GM11168 (cell line): Measurements from ENCODE around the gene HPS5.
"Not testable (repeated sequence)": the region's sequence is repeated elsewhere in the genome, so short reads cannot be mapped to it uniquely, and the experiment has no call there.

Experiments
- in situ Hi-C: fragments of 300-500 bp; cut with MboI; formaldehyde crosslinking; loops from one replicate; pipeline ENCODE4 v1.12.0; 2022; ENCODE audit warnings: low sequenced_read_pairs; ENCODE audit not compliant: unreplicated experiment

HPS5 gene

DNA sequence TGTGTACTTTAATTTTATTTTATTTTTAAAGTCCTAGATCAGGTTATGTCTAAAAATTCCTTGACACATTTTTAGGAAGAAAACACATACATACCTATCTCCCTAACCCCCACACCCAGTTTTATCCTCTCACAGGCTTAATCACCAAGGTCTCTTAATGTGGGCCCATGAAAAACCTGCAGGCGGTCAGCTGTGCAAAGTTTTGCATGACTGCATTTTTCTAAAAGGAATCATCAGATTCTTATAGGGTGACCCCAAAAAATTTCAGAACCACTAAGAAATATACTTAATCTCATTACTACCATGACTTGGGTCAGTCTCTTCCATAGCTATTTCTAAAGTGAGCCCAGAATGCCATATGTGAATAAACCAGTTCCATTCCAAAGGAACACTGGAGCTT is 36.1 kb downstream of the HPS5 start:
- in situ Hi-C loops: no loop called here

- in situ Hi-C loops: no loop called here
These were observed 39.3 kb downstream of the HPS5 start for GRCh38 chr11:18282626-18283025.

GRCh38 chr11:18280438-18281045 is 41.4 kb downstream of the HPS5 start:
- in situ Hi-C loops: no loop called here

DNA sequence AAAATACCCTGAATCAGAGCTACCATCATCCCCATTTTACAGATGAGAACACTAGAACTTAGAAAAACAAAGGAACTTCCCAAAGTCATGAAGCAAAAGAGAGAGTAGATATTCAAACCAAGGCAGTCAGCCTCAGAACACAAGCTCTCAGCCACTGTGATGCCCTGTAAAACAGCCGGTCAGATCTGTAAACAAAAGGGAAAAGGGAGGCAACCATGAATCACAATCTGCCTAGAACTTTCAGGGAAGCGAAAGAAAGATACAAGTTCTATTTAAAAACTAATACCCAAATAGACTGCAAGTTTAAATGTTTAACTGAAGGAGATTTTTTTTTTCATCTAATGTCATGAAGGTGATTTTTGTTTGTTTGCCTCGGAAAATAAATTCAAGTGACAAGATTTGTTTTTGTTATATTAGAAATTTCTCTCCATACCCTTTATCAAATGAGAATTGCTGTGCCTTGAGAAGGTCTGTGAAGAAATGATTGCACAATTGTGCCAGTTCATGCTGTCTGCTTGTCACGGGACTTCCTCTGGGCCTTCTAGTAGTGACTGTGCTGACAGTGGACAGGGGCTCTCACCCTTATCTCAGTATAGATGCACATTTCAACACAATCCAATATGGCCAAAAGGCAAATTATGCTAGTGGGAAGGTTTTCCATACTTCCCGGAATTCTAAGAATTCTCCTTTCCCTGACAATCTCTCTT is 44.2 kb downstream of the HPS5 start:
- in situ Hi-C loops: no loop called here

DNA sequence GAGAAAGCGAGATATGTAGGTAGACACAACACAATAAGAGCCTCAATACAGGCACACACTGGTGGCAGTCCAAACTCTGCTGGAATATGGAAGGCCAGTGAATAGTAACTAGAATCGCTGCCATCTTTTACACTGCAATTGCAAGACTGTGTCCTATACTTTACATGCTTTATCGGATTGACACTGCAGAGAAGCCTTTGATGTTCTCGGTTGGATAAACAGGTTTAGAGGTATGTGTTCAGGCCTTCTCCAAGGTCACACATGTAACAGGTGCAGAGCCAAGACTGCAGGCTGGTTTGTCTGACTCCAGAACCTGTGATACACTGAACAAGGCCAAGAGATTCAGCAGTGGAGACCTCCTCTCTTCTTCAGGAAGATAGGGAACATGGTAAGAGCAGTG is 50.7 kb downstream of the HPS5 start:
- in situ Hi-C loops: no loop called here

DNA sequence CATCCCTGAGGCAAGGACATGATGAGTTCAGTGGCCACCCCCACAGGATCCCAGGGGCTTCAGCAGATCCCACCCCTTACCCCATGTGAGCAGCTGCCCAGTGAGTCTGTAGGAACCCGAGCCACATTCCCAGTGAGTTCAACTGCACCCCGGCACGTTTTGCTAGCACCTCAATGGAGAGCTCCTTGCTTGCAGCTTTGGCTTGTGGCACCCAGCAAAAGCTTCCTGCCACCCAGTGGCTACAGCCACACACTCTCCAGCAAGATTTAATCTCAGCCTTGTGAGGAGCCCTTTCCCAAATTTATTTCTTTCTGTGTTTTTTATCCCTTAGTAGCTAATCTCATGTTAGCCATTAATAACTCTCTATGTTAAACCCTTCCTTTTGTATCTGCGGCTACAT is 51.8 kb downstream of the HPS5 start:
- in situ Hi-C loops: no loop called here

DNA sequence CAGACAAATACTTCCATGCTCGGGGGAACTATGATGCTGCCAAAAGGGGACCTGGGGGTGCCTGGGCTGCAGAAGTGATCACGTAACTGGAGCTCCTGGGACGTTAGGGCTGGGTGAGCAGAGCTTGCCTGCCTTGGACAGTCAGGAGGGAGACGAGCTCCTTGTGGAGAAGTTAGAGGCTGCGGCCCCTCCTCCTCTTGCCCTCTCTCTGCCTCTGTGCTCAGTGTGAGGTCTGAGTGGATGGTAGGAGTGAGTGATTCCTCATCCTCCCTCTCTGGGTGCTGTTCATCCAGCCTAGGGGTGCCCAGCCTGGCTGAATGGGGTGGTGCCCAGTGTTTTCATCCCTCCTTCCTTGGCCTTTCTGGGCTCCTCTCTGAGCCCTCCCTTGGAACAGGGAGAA is 52.7 kb downstream of the HPS5 start:
- in situ Hi-C loops: not testable (repeated sequence)

DNA sequence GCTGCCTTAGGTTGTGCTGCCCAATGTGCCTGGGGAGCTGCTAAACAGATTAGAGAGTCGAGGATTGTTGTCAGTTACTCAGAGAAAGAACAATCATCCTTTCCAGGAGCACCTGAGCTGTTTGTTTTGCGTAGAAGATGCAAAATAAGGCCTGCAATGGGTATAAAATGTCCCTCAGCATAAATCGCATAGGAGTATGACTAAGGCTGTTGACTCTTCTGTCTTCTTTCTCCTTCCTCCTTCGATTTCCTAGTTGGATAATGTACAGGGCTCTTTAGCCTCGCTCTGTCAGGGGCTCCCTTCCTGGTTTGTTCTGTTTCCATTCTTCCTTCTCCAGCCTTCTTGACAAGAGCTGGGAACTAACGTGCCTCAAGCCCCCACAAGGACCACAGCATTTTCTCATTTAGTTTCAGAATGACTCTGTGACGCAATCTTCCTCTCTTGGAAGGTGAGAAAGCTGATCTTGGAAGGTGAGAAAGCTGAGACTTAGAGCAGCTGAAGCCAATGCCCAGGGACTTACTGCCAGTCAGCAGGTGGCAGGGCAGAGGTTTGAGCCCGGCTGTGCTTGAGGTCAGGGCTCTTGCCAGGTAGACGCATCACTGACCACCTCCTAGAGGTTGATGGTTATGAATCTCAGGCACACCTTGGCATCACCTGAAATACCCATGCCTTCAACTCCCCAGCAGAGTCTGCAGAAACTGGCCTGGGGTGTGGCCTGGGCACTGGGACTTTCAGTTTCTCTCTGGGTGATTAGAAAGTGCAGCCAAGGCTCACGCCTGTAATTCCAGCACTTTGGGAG is 54.4 kb downstream of the HPS5 start:
- in situ Hi-C loops: not testable (repeated sequence)

DNA sequence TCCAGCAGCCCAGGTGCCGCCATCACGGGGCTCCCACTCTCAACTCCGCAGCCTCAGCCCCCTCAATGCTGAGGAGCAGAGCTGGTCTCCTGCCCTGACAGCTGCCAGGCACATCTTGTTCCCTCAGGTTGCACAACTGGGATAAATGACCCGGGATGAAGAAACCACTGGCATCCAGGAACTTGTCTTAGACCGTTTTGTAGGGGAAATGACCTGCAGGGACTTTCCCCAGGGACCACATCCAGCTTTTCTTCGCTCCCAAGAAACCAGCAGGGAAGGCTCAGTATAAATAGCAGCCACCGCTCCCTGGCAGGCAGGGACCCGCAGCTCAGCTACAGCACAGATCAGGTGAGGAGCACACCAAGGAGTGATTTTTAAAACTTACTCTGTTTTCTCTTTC is 56.0 kb downstream of the HPS5 start, which contains the start of gene SAA1:
TSS of gene SAA1 (plus strand) at position 316 of the 400 bp plus-strand sequence. CDS start 624 bp downstream, outside the sequence.
- in situ Hi-C loops: no loop called here

DNA sequence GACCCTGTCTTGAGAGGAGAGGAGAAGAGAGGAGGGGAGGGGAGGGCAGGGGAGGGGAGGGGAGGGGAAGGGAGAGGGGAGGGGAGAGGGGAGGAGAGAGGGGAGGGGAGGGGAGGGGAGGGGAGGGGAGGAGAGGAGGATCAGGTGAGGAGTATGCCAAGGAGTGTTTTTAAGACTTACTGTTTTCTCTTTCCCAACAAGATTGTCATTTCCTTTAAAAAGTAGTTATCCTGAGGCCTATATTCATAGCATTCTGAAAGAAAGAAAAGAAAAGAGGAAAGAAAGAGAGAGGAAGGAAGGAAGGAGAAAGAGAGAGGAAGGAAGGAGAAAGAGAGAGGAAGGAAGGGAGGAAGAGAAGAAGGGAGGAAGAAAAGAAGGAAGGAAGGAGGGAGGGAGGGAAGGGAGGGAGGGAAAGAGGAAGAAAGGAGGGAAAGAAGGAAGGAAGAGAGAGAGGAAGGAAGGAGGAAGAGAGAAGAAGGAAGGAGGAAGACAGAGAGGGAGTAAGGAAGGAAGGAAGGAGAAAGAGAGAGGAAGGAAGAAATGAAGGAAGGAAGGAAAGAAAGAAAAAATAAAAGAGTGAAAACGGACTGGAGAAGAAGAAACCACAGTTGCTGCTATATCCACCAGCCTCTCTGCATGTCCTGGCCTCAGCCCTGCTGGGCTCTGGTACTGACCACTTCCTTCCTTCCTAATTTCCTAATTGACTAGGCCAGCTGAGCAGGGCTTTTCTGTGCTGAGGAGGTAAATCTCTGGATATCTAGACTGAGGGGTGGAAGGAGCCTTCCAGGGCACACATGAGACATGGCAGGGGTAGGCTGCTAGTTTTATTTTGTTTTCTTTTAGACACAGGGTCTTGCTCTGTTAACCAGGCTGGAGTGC is 57.0 kb downstream of the HPS5 start:
- in situ Hi-C loops: no loop called here

DNA sequence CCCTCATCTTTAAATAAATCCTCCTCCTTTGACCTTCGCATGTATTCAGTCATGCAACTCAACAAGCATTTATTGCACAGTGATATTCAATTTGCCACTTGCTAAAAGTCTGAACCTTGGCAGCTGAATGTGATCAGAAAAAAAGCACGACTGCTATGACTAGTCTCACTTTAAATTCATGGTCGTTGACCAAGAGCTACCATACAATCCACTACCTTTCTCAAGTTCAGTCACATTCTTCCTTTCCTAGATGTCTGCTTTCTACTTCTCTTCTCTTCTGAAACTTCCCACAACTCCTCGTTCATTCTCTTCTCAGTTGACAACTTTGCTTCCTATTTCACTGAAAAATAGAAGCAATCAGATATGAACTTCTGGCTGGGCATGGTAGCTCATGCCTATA is 57.9 kb downstream of the HPS5 start:
- in situ Hi-C loops: no loop called here

DNA sequence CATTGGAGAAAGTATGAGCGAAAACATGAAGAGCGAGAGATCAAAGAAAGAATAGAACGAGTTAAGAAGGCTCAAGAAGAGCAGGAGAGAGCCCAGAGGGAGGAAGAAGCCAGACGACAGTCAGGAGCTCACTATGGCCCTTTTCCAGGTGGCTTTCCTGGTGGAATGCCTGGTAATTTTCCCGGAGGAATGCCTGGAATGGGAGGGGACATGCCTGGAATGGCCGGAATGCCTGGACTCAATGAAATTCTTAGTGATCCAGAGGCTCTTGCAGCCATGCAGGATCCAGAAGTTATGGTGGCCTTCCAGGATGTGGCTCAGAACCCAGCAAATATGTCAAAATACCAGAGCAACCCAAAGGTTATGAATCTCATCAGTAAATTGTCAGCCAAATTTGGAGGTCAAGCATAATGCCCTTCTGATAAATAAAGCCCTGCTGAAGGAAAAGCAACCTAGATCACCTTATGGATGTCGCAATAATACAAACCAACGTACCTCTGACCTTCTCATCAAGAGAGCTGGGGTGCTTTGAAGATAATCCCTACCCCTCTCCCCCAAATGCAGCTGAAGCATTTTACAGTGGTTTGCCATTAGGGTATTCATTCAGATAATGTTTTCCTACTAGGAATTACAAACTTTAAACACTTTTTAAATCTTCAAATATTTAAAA is 59.1 kb downstream of the HPS5 start:
- in situ Hi-C loops: not testable (repeated sequence)

- in situ Hi-C loops: no loop called here
These were observed 60.2 kb downstream of the HPS5 start for GRCh38 chr11:18261721-18262120.

DNA sequence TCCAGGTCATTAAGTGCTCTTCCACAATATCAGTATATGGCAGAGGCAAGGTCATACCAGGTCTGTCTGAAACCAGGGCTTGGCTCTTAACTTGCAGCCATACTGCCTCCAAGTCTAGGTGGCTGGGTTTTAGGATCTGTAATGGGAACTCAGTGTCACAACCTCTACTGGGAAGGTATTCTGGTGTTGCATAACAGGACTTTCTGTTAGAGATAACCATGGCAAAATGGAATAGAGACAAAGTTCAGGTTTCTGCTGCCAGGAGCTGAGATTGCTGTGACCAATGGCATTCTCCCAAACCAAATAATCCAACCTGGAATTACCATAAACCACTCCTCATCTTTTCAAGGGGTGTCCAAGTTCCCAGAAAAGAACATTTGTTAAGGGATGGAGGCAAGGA is 62.7 kb downstream of the HPS5 start:
- in situ Hi-C loops: no loop called here

- in situ Hi-C loops: no loop called here
These were observed 67.1 kb downstream of the HPS5 start for GRCh38 chr11:18254781-18255361.

DNA sequence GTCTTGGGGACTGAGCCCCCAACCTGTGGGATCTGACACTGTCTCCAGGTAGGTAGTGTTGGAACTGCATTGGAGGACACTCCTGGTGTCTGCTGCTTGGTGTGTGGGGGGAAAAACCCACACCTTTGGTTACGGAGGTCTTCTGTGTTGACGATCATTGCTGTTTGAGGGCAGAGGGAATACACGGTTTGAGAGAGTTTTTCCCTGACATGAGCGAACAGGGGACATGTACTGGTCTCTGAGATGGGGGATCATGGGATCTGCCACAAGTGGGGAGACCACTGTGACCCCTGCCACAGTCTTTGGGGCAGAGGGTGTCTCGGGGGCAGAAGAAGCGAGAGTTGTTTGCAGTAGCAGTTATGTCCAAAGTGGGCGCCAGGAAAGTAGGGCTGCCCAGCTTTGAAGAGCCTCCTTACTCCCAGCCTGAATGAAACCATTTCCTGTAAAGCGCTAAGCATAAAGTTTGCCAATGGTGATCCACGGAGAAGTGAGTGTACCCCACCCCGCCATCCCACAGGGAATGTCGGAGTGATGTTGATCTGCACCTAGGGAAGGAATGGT is 68.1 kb downstream of the HPS5 start:
- in situ Hi-C loops: no loop called here

GRCh38 chr11:18253233-18253632 is 68.7 kb downstream of the HPS5 start:
- in situ Hi-C loops: no loop called here

DNA sequence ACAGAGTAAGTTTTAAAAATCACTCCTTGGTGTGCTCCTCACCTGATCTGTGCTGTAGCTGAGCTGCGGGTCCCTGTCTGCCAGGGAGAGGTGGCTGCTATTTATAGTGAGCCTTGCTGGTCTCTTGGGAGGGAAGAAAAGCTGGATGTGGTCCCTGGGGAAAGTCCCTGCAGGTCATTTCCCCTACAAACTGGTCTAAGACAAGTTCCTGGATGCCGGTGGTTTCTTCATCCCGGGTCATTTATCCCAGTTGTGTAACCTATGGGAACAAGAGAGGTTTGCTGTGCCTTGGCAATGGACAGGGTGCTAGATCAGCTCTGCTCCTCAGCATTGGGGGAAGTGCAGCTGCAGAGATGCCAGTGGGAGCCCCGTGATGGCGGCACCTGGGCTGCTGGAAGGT is 73.4 kb downstream of the HPS5 start, which contains the start of gene SAA2:
TSS of gene SAA2 (minus strand) at position 108 of the 400 bp plus-strand sequence. CDS start 657 bp downstream, outside the sequence.
- in situ Hi-C loops: no loop called here

DNA sequence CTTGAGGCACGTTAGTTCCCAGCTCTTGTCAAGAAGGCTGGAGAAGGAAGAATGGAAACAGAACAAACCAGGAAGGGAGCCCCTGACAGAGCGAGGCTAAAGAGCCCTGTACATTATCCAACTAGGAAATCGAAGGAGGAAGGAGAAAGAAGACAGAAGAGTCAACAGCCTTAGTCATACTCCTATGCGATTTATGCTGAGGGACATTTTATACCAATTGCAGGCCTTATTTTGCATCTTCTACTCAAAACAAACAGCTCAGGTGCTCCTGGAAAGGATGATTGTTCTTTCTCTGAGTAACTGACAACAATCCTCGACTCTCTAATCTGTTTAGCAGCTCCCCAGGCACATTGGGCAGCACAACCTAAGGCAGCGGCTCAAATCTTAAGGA is 74.8 kb downstream of the HPS5 start:
- in situ Hi-C loops: not testable (repeated sequence)
